ENCODE results near the gene SEPTIN6. TPM values are rescaled to one million over a fixed set of nuclear protein-coding genes. Genes with fewer than 3 reads are reported as not detected.

SEPTIN6 gene
- total and polyA plus RNA-seq, 3 experiments from 2014 or later: 122 to 229 (median 125) TPM

DNA sequence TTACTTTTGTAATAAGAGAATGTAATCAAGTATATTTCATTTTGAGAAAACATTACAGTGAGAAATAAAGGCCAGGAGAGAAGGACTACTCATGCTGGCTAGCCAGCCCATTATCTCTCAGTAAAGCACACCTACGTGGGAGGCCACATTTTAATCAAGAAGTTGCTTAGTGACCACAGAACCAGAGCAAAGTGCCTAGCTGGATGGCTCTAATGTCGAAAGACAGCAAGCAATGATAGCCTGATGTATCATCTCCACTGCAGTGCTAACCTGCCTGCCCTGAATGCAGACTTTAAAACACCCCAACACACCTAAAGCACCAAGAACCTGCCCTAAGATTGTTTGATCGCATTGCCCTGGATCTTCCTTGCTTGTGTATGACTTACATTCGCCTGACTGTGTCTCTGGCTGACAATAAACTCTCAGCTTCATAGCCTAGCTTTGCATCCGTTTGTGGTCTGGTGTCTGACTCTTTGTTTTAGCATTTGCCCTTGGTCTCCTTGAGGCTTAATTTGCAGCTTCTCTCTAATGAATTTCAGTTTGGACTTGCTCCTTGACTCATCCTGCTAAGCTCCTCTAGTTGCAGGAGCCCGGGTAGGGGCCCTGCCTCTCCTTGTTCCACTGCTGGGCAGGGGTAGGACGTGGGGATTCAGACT is 34.1 kb upstream of the SEPTIN6 start:
- H3K27ac Mint-ChIP-seq: peak overlapping the region; percentile 27 to 91 (median 74)
- Histone ChIP-seq H3K27ac (ENCODE audit: low read depth, low read length) (no peak overlapping the region), H3K4me1 (ENCODE audit: insufficient read depth, low read length) (no peaks in the 10 kb centered on the region), H3K4me3 (ENCODE audit: low read length) (no peak overlapping the region), H3K27me3 (ENCODE audit: insufficient read depth, low read length, poor library complexity, severe bottlenecking) (no peaks in the 10 kb centered on the region), H3K9me3 (ENCODE audit: low read length) (no peaks in the 10 kb centered on the region), H3K36me3 (ENCODE audit: insufficient read depth, low read length) (no peaks in the 10 kb centered on the region)
- H3K36me3 Mint-ChIP-seq: no peaks in the 10 kb centered on the region
- POLR2A ChIA-PET: interaction anchor here (0.7 to 1.0 kb wide), 6 partner anchors 17 to 121 kb away, joined by 3 to 6 read pairs (median 3); partner anchors contain the start of genes NKRF and SEPTIN6
- H3K9me3 Mint-ChIP-seq: no peaks in the 10 kb centered on the region
- peak overlapping the region in 6 of 7 donors; percentile 4 to 86 (median 53) for H3K4me3 Mint-ChIP-seq
- DNase-seq: peak in 3 of 5 donors; percentile 30 to 52 (median 51)
- CTCF ChIA-PET: interaction anchor here (0.6 to 4.3 kb wide), 13 partner anchors 28 to 248 kb away, joined by 3 to 24 read pairs (median 4); partner anchors contain the start of genes SEPTIN6 and SOWAHD
- H3K27me3 Mint-ChIP-seq: peaks cover 0 to 2% of the 10 kb centered on the region in 2 donors
- H3K4me1 Mint-ChIP-seq: peaks cover 9 to 15% (median 13%) of the 10 kb centered on the region in 3 donors

DNA sequence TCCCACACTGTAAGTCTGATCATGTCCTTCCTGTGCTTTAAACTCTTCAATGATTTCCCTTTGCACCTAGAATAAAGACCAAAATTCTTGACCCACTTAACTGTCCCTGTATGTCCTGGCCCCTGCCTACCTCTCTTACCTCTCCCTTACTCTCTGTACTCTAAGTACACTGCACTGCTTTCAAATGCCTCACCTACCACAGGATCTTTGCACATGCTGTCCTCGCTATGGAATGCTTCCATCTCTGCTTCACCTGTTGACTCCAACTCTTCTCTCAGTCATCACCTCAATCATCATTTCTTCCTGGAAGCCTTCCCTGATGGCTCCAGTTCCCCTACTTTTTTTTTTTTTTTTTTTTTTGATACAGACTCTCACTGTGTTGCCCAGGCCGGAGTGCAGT is 29.0 kb upstream of the SEPTIN6 start:
- H3K9me3 Mint-ChIP-seq: no peaks in the 10 kb centered on the region

DNA sequence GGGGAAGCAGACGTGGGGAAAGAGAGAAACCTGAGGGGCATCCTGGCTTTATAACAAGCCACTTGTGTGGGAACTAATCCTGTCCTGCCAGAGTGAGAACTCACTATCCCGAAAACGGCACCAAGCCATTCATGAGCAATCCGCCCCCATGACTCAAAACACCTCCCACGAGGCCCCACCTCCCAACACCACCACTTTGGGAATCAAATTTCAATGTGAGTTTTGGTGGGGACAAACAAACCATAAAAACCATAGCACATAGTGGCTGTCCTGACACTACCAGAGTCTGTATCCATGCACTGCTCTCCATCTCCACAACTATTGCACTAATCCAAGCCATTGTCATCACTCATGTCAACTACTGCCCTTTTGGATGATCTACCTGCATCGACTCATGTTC is 28.5 kb upstream of the SEPTIN6 start:
- CTCF ChIA-PET: no interaction called here
- Mint-ChIP-seq H3K27me3 (no peaks in the 10 kb centered on the region), H3K9me3 (no peaks in the 10 kb centered on the region), H3K36me3 (no peaks in the 10 kb centered on the region), H3K4me3 (no peak overlapping the region), H3K27ac (no peak overlapping the region), H3K4me1 (no peaks in the 10 kb centered on the region)
- DNase-seq: no peak
- POLR2A ChIA-PET: no interaction called here
- Histone ChIP-seq H3K27me3 (ENCODE audit: insufficient read depth, low read length, poor library complexity, severe bottlenecking) (no peaks in the 10 kb centered on the region), H3K4me3 (ENCODE audit: low read length) (no peak overlapping the region), H3K4me1 (ENCODE audit: insufficient read depth, low read length) (no peaks in the 10 kb centered on the region), H3K9me3 (ENCODE audit: low read length) (no peaks in the 10 kb centered on the region), H3K27ac (ENCODE audit: low read depth, low read length) (no peak overlapping the region), H3K36me3 (ENCODE audit: insufficient read depth, low read length) (no peaks in the 10 kb centered on the region)

More for the DNA sequence above, 29.0 kb upstream of the SEPTIN6 start:
- Mint-ChIP-seq H3K27me3 (no peaks in the 10 kb centered on the region), H3K4me1 (peaks cover 2 to 3% (median 3%) of the 10 kb centered on the region in 3 donors), H3K27ac (no peak overlapping the region), H3K4me3 (no peak overlapping the region), H3K36me3 (no peaks in the 10 kb centered on the region)
- H3K4me1 ChIP-seq (ENCODE audit: insufficient read depth, low read length): no peaks in the 10 kb centered on the region
- POLR2A ChIA-PET: no interaction called here
- no peak for DNase-seq
- H3K27me3 ChIP-seq (ENCODE audit: insufficient read depth, low read length, poor library complexity, severe bottlenecking): no peaks in the 10 kb centered on the region
- no peak overlapping the region for H3K27ac ChIP-seq (ENCODE audit: low read depth, low read length)
- CTCF ChIA-PET: no interaction called here
- no peaks in the 10 kb centered on the region for H3K9me3 ChIP-seq (ENCODE audit: low read length)
- no peak overlapping the region for H3K4me3 ChIP-seq (ENCODE audit: low read length)
- no peaks in the 10 kb centered on the region for H3K36me3 ChIP-seq (ENCODE audit: insufficient read depth, low read length)

DNA sequence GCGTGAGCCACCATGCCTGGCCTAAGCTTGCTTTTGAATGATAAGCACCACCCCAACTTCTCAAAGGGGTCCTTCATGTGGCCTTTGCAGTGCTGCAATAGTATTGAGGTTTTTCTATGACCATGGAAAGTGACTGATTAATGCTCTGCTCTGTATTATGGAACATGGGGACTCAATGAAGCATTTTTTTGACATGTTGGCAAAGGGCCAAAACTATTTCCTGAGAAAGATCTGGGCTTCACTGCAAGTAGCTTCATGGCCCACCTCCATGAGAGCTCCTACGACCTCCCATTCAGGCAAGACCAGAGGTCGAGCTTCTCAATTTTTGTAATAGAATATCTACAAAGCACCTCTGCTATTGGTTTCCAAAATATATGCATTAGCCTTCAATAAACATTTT is 16.7 kb upstream of the SEPTIN6 start:
- Histone ChIP-seq H3K4me1 (ENCODE audit: insufficient read depth, low read length) (no peaks in the 10 kb centered on the region), H3K27me3 (ENCODE audit: insufficient read depth, low read length, poor library complexity, severe bottlenecking) (no peaks in the 10 kb centered on the region), H3K4me3 (ENCODE audit: low read length) (no peak overlapping the region), H3K36me3 (ENCODE audit: insufficient read depth, low read length) (no peaks in the 10 kb centered on the region), H3K27ac (ENCODE audit: low read depth, low read length) (no peak overlapping the region), H3K9me3 (ENCODE audit: low read length) (no peaks in the 10 kb centered on the region)
- no peak for DNase-seq
- H3K4me1 Mint-ChIP-seq: peaks cover 0 to 3% (median 0%) of the 10 kb centered on the region in 3 donors
- no peak overlapping the region for H3K4me3 Mint-ChIP-seq
- CTCF ChIA-PET: interaction anchor here (1.2 to 1.4 kb wide), 2 partner anchors 12 to 20 kb away, joined by 4 to 6 read pairs; no protein-coding TSS in a partner anchor
- no peaks in the 10 kb centered on the region for H3K9me3 Mint-ChIP-seq
- H3K36me3 Mint-ChIP-seq: peaks cover 0 to 3% (median 0%) of the 10 kb centered on the region in 3 donors
- H3K27ac Mint-ChIP-seq: no peak overlapping the region
- POLR2A ChIA-PET: no interaction called here
- H3K27me3 Mint-ChIP-seq: no peaks in the 10 kb centered on the region

DNA sequence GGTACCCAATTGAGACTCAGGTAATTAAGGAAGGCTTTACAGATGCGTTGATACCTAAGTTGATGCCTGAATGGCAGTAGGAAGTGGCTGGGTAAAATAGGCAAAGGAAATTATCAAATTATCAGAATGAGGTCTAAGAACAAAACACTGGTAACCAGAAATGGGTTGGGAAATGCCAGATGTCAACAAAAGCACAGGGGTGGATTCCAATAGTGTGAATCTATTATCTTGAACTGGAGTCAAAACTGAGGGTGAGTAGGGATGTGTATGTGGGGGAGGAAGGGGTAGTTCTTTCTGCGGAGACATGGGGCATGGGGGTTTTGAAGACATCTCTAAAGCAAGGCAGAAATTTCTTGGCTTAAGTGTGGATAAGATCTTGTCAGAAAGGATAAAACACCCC is 16.0 kb upstream of the SEPTIN6 start:
- Histone ChIP-seq H3K27ac (ENCODE audit: low read depth, low read length) (no peak overlapping the region), H3K9me3 (ENCODE audit: low read length) (no peaks in the 10 kb centered on the region), H3K36me3 (ENCODE audit: insufficient read depth, low read length) (no peaks in the 10 kb centered on the region), H3K4me1 (ENCODE audit: insufficient read depth, low read length) (no peaks in the 10 kb centered on the region), H3K4me3 (ENCODE audit: low read length) (no peak overlapping the region), H3K27me3 (ENCODE audit: insufficient read depth, low read length, poor library complexity, severe bottlenecking) (no peaks in the 10 kb centered on the region)
- no peak for DNase-seq
- Mint-ChIP-seq H3K4me1 (peaks cover 0 to 3% (median 0%) of the 10 kb centered on the region in 3 donors), H3K27me3 (no peaks in the 10 kb centered on the region), H3K9me3 (no peaks in the 10 kb centered on the region), H3K4me3 (no peak overlapping the region), H3K27ac (peak overlapping the region in 1 of 8 donors; percentile 52), H3K36me3 (peaks cover 0 to 3% (median 0%) of the 10 kb centered on the region in 3 donors)
- ChIA-PET CTCF (interaction anchor here (1.2 kb wide), 1 partner anchor 11 kb away, joined by 4 read pairs; no protein-coding TSS in a partner anchor), POLR2A (no interaction called here)

DNA sequence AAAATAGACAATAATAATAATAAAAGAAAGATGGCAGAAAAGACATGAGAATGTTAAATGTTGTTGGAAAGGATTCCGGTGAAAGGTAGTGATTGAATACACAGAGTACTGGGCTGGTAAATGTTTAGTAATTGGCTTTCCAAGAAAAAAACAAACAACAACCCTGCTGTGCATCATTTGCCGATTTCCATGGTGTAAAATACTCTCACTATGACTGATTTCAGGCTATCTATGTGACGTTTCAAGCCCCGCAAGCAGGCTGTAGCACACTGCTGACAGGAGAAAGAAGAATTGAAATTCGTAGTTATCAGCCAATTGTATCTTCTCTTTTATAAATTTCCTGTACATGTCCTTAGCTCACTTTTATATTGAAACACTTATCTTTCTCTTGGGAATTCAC is 13.6 kb upstream of the SEPTIN6 start:
- no peak for DNase-seq
- Histone ChIP-seq H3K4me1 (ENCODE audit: insufficient read depth, low read length) (no peaks in the 10 kb centered on the region), H3K27me3 (ENCODE audit: insufficient read depth, low read length, poor library complexity, severe bottlenecking) (no peaks in the 10 kb centered on the region), H3K27ac (ENCODE audit: low read depth, low read length) (no peak overlapping the region), H3K36me3 (ENCODE audit: insufficient read depth, low read length) (no peaks in the 10 kb centered on the region), H3K9me3 (ENCODE audit: low read length) (no peaks in the 10 kb centered on the region), H3K4me3 (ENCODE audit: low read length) (no peak overlapping the region)
- Mint-ChIP-seq H3K4me1 (peaks cover 0 to 3% (median 0%) of the 10 kb centered on the region in 3 donors), H3K27me3 (no peaks in the 10 kb centered on the region), H3K4me3 (no peak overlapping the region), H3K36me3 (peaks cover 0 to 3% (median 0%) of the 10 kb centered on the region in 3 donors), H3K27ac (no peak overlapping the region), H3K9me3 (no peaks in the 10 kb centered on the region)
- CTCF ChIA-PET: no interaction called here
- POLR2A ChIA-PET: no interaction called here

DNA sequence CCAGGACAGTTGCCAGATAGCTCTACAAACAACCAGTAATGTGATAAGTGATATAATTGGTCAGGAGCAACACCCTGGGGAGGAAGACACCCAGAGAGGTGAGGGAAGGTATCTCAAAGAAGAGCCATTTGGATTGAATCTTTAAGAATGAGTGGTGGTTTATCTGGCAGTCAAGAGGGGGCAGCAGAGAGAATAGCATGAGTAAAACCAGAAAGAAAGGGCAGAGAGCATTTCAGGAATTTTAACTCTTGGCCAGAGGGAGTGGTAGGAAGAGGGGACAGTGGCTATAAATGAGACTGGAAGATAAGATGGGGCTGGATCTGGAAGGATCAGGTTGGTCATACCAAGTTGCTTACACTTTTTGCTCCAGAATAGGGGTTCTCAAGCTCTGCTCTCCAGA is 5.9 kb upstream of the SEPTIN6 start:
- CTCF ChIA-PET: interaction anchor here (0.9 to 2.0 kb wide), 4 partner anchors 24 to 61 kb away, joined by 3 to 9 read pairs (median 5); no protein-coding TSS in a partner anchor
- Mint-ChIP-seq H3K27ac (peak overlapping the region in 2 of 8 donors; percentile 22 to 76), H3K9me3 (no peaks in the 10 kb centered on the region), H3K4me1 (peaks cover 4 to 7% (median 4%) of the 10 kb centered on the region in 3 donors), H3K4me3 (no peak overlapping the region), H3K27me3 (no peaks in the 10 kb centered on the region), H3K36me3 (no peaks in the 10 kb centered on the region)
- DNase-seq: peak in 1 of 5 donors; percentile 42
- Histone ChIP-seq H3K9me3 (ENCODE audit: low read length) (no peaks in the 10 kb centered on the region), H3K4me1 (ENCODE audit: insufficient read depth, low read length) (no peaks in the 10 kb centered on the region), H3K4me3 (ENCODE audit: low read length) (no peak overlapping the region), H3K27ac (ENCODE audit: low read depth, low read length) (no peak overlapping the region), H3K27me3 (ENCODE audit: insufficient read depth, low read length, poor library complexity, severe bottlenecking) (no peaks in the 10 kb centered on the region), H3K36me3 (ENCODE audit: insufficient read depth, low read length) (no peaks in the 10 kb centered on the region)
- POLR2A ChIA-PET: no interaction called here

DNA sequence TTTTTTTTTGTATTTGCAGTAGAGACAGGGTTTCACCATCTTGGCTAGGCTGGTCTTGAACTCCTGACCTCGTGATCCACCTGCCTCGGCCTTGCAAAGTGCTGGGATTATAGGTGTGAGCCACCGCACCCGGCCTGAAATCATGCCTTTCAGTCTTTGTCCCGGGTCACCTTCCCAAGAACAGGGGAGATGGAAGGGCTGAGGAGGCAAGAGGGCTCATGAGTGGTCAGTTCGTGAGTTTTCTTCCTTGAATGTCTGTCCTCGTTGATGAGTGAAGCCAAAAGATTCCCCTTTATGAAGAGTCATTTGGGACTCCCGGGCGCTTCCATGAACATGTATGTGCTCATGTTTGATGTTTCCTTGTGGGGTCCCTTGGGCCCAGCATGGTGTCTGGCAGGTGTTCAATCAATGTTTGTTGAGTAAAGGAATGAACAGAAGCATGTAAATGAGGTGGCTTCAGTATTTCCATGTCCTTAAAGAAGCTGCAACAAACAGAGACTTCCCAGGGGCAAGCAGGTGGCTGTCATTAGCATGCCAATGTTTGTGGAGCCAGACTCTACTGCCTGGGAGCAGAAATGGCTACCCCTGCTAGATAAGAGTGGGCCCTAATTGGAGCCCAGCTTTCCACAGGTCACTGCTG is 3.4 kb upstream of the SEPTIN6 start:
- Mint-ChIP-seq H3K36me3 (peaks cover 0 to 10% (median 0%) of the 10 kb centered on the region in 3 donors), H3K4me3 (no peak overlapping the region), H3K27ac (no peak overlapping the region), H3K4me1 (peaks cover 6 to 12% (median 10%) of the 10 kb centered on the region in 3 donors), H3K9me3 (no peaks in the 10 kb centered on the region), H3K27me3 (peaks cover 0 to 3% of the 10 kb centered on the region in 2 donors)
- Histone ChIP-seq H3K9me3 (ENCODE audit: low read length) (no peaks in the 10 kb centered on the region), H3K4me3 (ENCODE audit: low read length) (no peak overlapping the region), H3K36me3 (ENCODE audit: insufficient read depth, low read length) (no peaks in the 10 kb centered on the region), H3K27ac (ENCODE audit: low read depth, low read length) (no peak overlapping the region), H3K4me1 (ENCODE audit: insufficient read depth, low read length) (no peaks in the 10 kb centered on the region), H3K27me3 (ENCODE audit: insufficient read depth, low read length, poor library complexity, severe bottlenecking) (no peaks in the 10 kb centered on the region)
- ChIA-PET POLR2A (interaction anchor here (0.6 kb wide), 1 partner anchor 123 kb away, joined by 4 read pairs; no protein-coding TSS in a partner anchor), CTCF (interaction anchor here (0.9 to 1.1 kb wide), 2 partner anchors 33 to 34 kb away, joined by 3 read pairs; no protein-coding TSS in a partner anchor)
- no peak for DNase-seq
